KOPT-K1 (cell line): Measurements from ENCODE around the gene TMEM60.
"Not testable (repeated sequence)": the region's sequence is repeated elsewhere in the genome, so short reads cannot be mapped to it uniquely, and the experiment has no call there.

Source experiments
- H3K27ac ChIP-seq: fragments of 200-600 bp; sonication (generic); 2 replicates; pipeline ENCODE4 v1.5.1; 2016; ENCODE audit warnings: antibody characterized with exemption, mild to moderate bottlenecking, low read depth, low read length; ENCODE audit not compliant: poor library complexity, severe bottlenecking
- H3K36me3 ChIP-seq: fragments of 200-600 bp; sonication (generic); 2 replicates; pipeline ENCODE4 v1.5.1; 2017; ENCODE audit warnings: antibody characterized with exemption, mild to moderate bottlenecking, low read length, moderate library complexity; ENCODE audit not compliant: insufficient read depth
- H3K9me3 ChIP-seq: fragments of 200-600 bp; sonication (generic); 2 replicates; pipeline ENCODE4 v1.5.1; 2017; ENCODE audit warnings: antibody characterized with exemption, low read length, mild to moderate bottlenecking; ENCODE audit not compliant: insufficient read depth, poor library complexity, severe bottlenecking

TMEM60 gene

GRCh38 chr7:77798394-77799077 lies at the start of gene TMEM60, which contains the start of gene PHTF2:
TMEM60 (minus strand) TSS chr7:77798434; CDS start chr7:77794373, 4,061 bp downstream.
PHTF2 (plus strand) TSS chr7:77798773.
- H3K27ac ChIP-seq = peak within 1 kb of the TSS; percentile 85
- peaks cover 15% of the 10 kb centered on the region for H3K36me3 ChIP-seq

GRCh38 chr7:77846317-77847092 lies 48.3 kb upstream of the TMEM60 start:
- Histone ChIP-seq H3K27ac (no peak overlapping the region), H3K9me3 (no peaks in the 10 kb centered on the region), H3K36me3 (no peaks in the 10 kb centered on the region)

More at GRCh38 chr7:77798394-77799077, at the start of gene TMEM60, which contains the start of gene PHTF2:
- no peaks in the 10 kb centered on the region for H3K9me3 ChIP-seq

GRCh38 chr7:77843194-77843593 lies 45.0 kb upstream of the TMEM60 start:
- H3K27ac ChIP-seq = no peak overlapping the region
- no peaks in the 10 kb centered on the region for H3K9me3 ChIP-seq
- no peaks in the 10 kb centered on the region for H3K36me3 ChIP-seq

DNA sequence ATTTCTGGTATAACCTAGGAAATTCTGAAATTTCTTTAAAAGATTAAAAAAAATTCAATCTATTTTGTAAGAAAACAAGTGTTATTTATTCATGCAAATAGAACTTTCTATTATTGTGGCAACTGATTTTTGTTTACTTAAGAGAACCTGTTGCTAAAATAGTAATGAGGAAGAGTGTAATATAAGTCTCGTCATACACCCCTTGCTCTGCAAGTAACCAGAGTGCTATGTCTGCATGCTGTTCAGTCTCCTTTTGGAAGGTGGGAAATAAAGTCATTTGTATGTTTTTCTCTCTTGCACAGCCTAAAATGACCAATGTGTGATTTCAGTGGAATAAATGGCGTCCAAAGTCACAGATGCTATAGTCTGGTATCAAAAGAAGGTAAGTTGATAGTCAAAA lies 41.7 kb upstream of the TMEM60 start:
- H3K36me3 ChIP-seq = no peaks in the 10 kb centered on the region
- no peak overlapping the region for H3K27ac ChIP-seq
- no peaks in the 10 kb centered on the region for H3K9me3 ChIP-seq

GRCh38 chr7:77838929-77839491 lies 40.8 kb upstream of the TMEM60 start:
- Histone ChIP-seq H3K9me3 (no peaks in the 10 kb centered on the region), H3K27ac (no peak overlapping the region), H3K36me3 (no peaks in the 10 kb centered on the region)

DNA sequence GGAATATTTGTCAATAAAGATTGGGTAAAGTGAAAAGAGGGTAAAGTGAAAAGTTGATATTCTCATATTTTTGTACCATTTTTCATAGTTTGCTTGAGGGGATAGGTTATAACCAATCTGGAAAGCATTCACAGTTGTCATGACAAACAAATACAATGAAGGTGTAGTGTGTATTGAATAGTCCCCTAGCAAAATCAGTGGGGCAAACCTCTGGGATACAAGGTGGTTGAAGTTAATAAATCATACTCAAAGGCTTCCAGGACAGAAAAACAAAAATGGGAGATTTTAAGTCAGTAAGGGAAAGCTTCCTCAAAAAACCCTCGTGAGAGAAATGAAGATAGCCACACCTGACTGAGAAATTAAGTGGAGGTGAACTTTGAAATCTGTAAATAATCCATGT lies 39.7 kb upstream of the TMEM60 start:
- no peak overlapping the region for H3K27ac ChIP-seq
- no peaks in the 10 kb centered on the region for H3K9me3 ChIP-seq

GRCh38 chr7:77837275-77837674 lies 39.0 kb upstream of the TMEM60 start:
- no peaks in the 10 kb centered on the region for H3K9me3 ChIP-seq
- no peak overlapping the region for H3K27ac ChIP-seq
- no peaks in the 10 kb centered on the region for H3K36me3 ChIP-seq

More for the DNA sequence above, 39.7 kb upstream of the TMEM60 start:
- H3K36me3 ChIP-seq = no peaks in the 10 kb centered on the region

DNA sequence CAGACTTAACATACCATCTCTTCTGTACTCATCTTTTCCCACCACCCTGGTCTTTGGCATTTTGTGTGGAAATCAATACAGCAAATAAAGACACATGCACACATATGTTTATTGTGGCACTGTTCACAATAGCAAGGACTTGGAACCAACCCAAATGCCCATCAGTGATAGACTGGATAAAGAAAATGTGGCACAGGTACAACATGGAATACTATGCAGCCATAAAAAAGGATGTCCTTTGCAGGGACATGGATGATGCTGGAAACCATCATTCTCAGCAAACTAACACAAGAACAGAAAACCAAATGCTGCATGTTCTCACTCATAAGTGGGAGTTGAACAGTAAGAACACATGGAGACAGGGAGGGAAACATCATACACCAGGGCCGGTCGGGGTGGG lies 38.2 kb upstream of the TMEM60 start:
- H3K36me3 ChIP-seq, H3K9me3 ChIP-seq, H3K27ac ChIP-seq: not testable (repeated sequence)

GRCh38 chr7:77833136-77833535 lies 34.9 kb upstream of the TMEM60 start:
- H3K9me3 ChIP-seq = no peaks in the 10 kb centered on the region
- no peak overlapping the region for H3K27ac ChIP-seq
- no peaks in the 10 kb centered on the region for H3K36me3 ChIP-seq

DNA sequence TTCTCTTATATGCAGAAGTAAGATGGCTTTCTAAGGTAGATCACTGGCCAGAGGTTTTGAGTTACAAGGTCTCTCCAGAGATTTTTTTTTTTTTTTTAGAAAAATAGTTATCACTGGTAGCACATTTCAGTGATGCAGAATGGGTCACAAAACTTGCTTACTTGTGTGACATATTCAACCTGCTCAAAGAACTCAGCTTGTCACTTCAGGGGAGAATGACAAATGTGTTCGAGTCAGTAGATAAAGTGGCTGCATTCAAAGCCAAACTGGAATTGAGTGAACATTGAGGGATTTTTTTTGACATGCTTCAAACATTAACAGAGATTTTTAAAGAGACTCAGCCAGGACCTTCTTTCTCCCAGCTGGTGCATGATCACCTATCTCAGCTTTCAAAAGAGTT lies 33.7 kb upstream of the TMEM60 start:
- Histone ChIP-seq H3K36me3 (no peaks in the 10 kb centered on the region), H3K9me3 (no peaks in the 10 kb centered on the region), H3K27ac (no peak overlapping the region)

- no peaks in the 10 kb centered on the region for H3K36me3 ChIP-seq
- H3K27ac ChIP-seq = no peak overlapping the region
- no peaks in the 10 kb centered on the region for H3K9me3 ChIP-seq
Observed at GRCh38 chr7:77831481-77831880, 33.2 kb upstream of the TMEM60 start.

- Histone ChIP-seq H3K36me3 (no peaks in the 10 kb centered on the region), H3K9me3 (no peaks in the 10 kb centered on the region), H3K27ac (no peak overlapping the region)
Observed at GRCh38 chr7:77830649-77831355, 32.6 kb upstream of the TMEM60 start.

- Histone ChIP-seq H3K27ac (no peak overlapping the region), H3K36me3 (no peaks in the 10 kb centered on the region), H3K9me3 (no peaks in the 10 kb centered on the region)
Observed at GRCh38 chr7:77827999-77828398, 29.8 kb upstream of the TMEM60 start.

GRCh38 chr7:77826300-77826699 lies 28.1 kb upstream of the TMEM60 start:
- peaks cover 11% of the 10 kb centered on the region; the same call in 1 of the 2 replicates for H3K36me3 ChIP-seq
- peaks cover 14% of the 10 kb centered on the region for H3K9me3 ChIP-seq
- H3K27ac ChIP-seq = no peak overlapping the region

DNA sequence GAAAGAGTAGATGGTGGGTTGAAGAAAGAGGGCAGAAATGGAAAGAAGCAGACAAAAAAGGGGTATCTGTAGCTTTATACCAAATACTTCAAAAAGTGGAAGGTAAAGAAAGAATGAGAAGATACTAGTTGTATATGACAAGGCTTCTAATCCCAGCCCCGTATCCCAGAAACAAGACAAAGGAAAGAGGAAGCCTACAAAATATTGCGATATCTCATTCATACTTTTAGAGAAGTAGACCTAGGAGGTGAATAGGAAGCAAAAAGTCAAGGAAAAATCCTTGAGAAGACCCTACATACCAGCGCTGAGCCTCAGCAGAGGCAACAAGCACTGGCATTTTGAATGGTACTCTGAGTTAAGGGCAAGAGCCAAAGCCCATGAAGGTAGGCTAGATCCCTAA lies 26.9 kb upstream of the TMEM60 start:
- Histone ChIP-seq H3K27ac (no peak overlapping the region), H3K36me3 (peaks cover 19% of the 10 kb centered on the region; the same call in 1 of the 2 replicates), H3K9me3 (peaks cover 25% of the 10 kb centered on the region)
